Transverse colon (tissue), 4 donors: Measurements from ENCODE around the gene TOM1L2.
"Not testable (repeated sequence)": the region's sequence is repeated elsewhere in the genome, so short reads cannot be mapped to it uniquely, and the experiment has no call there.

Experiments used
- CTCF ChIP-seq, 5 experiments: fragments of 200-600 bp in 3 of 5; fragments of 450-650 bp in 2 of 5; sonication (generic) in 3 of 5; IDR thresholded peaks; 1 replicate in 2 of 5; 2 replicates in 3 of 5; pipeline ENCODE4 v1.5.1; 2016 to 2017; ENCODE audit warnings: antibody characterized with exemption in 5 of 5, inconsistent platforms in 3 of 5, mild to moderate bottlenecking in 2 of 5, moderate library complexity in 1 of 5
- EP300 ChIP-seq: sonication (generic); formaldehyde crosslinking; IDR thresholded peaks from one replicate; pipeline ENCODE4 v1.6.1; 2017; ENCODE audit warnings: antibody characterized with exemption, low read depth
- POLR2A ChIP-seq: fragments of 450-650 bp; IDR thresholded peaks from one replicate; pipeline ENCODE4 v1.6.1; 2016; ENCODE audit warnings: antibody characterized with exemption, mild to moderate bottlenecking, moderate library complexity
- POLR2AphosphoS5 ChIP-seq, 3 donors: sonication (generic); formaldehyde crosslinking; IDR thresholded peaks; one replicate each; pipeline ENCODE4 v1.6.1; 2016; ENCODE audit warnings: antibody characterized with exemption in 3 of 3

- TF ChIP-seq CTCF (IDR thresholded peaks at IDR 0.05); POLR2A; POLR2AphosphoS5 (IDR thresholded peaks at IDR 0.05); EP300: not testable (repeated sequence)
Observed at GRCh38 chr17:17955790-17956341, 16.3 kb downstream of the TOM1L2 start.
